HG02938 (cell line): Measurements from ENCODE around the gene CAMKMT.

ENCODE experiments used
- ATAC-seq: cut with Tn5 transposase; IDR thresholded peaks from one replicate; pipeline ENCODE4 v1.9.1; 2021; ENCODE audit warnings: mild to moderate bottlenecking, moderate library complexity; ENCODE audit not compliant: unreplicated experiment

CAMKMT gene

DNA sequence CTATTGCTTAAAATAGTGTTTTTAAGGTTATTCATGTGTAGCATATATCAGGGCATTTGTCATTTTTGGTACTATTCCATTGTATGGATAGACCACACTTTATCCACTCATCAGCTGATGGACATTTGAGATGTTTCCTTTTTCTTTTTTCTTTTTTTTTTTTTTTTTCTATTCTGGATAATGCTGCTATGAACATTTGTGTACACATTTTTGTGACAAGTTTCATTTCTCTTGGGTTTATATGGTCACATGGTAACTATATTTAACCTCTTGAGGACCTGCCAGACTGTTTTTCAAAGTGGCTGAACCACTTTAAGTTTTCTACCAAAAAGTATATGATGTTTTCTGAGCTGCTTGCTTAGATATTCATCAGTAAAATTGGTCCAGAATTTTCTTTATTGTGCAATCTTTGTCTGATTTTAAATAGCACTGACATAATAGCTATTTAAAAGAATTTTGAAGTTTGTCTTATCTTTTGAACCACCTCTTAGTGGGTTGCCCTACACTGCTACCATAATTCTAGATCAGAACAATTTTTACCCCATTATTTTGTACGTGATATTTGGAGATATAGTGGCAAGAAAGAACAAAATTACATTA, 360.4 kb downstream of the CAMKMT start:
- ATAC-seq = no peak

DNA sequence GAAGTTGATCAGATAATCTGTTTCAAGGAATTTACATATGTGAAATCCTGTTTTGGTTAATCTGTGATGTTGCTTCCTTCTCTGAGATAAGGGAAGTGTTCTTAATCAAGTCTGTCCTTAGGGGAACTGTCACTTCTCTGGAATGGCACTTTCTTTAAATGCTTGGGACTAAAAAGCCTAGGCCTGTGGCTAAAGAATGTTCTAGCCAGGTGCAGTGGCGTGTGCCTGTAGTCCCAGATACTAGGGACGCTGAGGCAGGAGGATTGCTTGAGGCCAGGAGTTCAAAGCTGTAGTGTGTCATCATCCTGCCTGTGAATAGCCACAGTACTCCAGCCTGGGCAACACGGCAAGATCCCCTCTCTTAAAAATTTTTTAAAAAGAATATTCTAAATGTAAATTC, 362.2 kb downstream of the CAMKMT start:
- no peak for ATAC-seq

DNA sequence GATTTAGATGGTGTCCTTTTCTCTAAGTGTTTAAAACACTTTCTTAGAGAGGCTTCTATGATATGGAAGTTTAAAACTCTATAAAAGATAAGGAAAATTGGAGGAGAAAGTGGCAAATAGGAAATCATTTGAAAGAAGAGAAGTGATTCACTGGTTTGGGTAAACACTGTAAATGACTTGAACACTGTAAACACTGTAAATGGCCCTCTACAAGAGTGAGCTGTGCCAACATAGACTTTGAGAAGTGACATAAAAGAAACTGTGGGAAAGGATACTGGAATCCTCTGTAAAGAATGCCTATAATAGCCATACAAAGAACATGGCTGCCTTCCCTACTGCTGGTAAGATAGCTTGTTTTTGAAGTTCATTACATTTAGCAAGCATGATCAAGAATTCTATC, 368.8 kb downstream of the CAMKMT start:
- ATAC-seq = no peak

DNA sequence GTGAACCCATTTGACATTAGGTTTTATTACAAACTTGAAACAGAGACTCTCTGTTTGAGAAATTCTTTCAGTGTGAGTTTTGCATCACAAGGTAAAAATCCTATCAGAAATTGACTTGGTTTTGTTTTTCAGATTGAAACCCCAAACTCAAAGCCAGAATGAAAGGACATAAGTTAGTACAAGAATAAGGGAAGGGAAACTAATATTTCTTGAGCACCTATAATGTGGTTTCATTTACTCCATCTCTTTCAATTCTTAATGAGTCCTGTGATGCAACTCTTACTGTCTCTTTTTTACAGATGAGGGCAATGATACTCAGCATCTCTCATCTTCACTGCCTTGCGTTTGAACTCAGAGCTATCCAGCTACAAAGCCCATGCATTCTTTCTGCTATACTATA, 369.8 kb downstream of the CAMKMT start:
- peak; percentile 96 for ATAC-seq

DNA sequence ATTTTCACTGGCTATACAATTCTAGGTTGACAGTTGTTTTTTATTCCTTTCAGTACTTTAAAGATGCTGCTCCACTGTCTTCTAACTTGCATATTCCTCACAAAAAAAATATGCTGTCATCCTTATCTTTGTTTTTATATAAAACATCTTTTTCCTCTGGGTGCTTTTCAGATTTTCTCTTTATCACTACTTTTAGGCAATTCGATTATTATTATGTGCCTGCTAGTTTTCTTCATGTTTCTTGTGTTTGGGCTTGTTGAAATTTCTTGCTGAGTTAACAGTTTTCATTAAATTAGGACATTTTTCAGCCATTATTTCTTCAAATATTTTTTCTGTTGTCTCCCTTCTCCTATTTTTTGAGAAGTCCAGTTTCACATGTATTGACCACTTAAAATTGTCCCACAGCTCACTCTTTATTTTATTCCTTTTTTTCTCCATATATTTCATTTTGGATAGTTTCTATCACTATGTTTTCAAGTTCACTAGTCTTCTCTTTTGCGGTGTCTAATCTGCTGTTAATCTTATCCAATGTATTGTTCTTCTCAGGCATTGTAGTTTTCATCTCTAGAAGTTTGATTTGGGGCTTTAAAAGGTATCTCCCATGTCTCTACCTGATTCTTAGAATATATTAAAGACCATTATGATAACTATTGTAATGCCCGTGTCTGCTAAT, 374.7 kb downstream of the CAMKMT start:
- no peak for ATAC-seq

DNA sequence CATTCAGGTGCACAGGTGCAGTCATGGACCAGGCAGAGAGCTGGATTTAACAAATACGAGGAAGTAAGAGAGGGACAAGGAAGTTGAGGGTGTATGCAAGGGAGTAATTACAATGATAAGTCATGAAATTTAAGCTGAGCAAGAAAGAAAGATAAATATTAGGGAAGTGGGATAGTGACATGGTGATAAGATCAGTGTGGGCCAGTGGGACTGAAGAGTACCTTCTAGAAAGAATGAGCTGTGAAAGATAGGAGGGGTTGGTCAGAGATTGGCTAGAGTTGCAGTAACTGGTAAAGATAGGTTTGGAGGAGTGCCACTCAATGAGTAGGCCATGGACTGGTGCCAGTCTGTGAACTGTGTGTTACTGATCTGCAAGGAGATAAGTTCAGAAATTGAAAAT, 378.9 kb downstream of the CAMKMT start:
- no peak for ATAC-seq

DNA sequence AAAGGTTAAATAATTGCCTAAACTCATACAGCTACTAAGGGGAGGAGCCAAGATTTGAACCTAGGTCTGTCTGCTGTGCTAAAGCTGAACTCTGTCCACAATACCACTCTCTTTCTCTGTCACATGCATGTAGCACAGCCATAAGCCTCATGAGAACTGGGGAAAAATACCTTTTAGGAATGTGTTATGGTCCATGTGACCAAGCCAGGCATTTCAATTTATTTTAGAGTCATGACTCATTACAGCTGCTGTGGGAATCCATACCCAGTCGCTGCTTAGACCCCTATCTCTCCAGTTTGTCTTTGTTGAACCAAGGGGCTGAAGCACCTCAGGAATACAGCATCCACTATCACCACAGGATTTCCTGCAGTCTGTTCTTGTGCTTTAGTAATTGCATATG, 379.8 kb downstream of the CAMKMT start:
- no peak for ATAC-seq

DNA sequence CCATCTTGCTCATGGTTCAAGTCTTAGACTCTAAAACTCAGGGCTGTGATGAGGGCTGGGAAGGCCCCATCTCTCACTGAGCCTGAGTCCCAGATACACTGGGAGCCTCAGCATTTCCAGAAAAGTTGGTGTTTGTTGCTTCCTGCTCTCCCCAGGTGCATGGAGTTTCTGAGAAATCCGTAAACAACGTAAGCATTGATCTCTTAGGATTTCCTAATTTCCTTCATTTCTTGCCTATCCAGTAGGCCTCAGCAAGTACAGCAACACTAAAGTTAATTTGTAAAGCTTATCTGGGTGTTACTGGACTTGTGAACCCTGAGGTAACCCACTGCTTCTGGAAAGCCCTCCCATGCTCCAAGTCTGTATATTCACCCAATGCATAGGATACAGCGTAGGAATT, 380.3 kb downstream of the CAMKMT start:
- ATAC-seq = no peak

DNA sequence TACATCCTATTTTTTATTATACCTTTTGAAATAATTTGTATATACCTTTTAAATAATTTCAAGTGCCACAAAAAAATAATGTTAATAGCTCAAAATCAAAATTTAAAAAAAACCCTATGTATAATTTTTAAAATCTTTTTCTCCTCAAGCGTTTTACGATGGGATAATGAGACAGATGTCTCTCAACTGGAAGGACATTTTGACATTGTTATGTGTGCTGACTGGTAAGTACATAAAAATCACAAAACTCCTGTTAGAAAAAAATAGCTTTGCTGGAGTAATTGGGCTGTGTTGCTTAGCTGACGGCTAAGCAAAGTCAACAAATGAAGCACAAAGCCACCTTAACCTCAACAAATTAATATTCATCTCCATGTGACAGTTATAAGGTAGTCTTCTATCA, 381.7 kb downstream of the CAMKMT start:
- ATAC-seq = no peak

DNA sequence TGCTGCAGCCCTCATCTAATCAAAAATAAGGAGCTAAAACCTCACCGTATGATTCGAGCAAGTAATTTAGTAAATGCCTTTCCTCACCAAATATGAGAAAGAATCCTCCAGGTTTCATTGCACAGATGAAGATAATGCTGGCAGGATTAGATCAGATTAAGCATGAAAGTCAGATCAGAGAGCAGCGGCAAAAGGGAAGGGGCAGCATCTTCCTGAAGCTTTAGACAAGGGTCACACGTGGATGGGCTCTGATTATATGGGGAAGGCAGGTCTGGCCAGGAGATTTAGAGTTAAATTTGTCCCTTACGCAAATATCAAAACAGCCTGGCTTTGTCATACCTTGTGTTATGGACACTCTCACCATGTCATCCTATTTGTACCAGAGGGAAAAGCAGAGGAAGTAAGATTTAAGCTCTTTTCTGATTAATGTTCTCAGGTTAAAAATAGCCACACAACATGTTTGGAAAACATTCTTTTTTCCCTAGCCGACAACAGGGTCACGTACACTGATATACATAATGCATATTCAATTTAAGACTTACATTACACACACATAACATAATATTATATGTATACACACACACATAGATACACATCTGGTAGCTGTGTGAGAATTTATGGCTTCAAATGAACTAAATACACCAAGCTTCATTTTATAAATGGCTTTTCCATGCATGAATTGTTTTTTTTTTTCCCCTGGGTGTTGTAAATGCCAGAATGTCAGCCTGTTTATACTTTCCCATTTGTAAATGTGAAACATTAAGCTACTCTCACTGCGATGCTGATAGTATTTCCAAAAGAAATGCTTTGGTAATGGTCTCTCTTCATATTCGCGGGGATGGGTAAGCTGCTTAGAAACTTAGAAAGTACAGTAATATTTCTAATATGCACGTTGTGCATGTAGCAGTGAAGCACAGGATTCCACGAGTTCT, 383.5 kb downstream of the CAMKMT start:
- no peak for ATAC-seq

DNA sequence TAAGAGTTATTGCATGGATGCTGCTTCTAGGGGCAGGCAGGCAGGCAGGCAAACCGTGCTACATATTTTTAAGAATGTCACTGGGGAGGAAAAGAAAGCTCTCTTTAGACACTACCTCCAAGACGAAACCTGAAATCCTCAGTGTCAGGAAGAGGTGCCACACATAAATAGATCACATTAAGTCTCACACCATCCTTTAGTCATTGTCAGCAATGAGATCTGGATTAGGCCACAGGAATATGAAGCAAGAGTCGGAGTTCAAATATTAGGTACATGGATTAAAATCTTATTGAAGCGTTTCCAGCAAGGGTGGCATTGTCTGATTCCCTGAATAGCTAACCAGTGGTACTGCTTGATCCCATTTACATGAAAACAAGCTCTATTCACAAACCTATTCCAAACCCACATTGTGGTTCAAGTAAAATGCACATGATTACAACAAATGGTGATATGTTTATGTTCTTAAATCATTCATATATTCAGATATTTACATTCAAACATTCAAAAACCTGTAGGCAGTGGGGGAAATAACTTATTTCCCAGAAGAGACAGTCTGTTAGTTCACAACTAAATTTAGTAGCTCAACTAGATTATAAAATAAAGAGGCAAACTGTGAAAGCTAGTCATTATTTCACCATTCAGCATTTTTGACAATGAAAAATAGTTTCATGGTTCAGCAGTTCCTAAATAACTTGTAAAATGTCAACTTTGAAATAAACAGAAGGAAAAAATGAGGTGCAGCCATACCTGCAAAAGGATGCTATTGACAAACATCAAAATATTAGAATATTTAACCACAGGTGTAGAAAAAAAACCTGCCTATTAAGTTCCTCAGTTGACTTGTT, 384.4 kb downstream of the CAMKMT start:
- no peak for ATAC-seq

DNA sequence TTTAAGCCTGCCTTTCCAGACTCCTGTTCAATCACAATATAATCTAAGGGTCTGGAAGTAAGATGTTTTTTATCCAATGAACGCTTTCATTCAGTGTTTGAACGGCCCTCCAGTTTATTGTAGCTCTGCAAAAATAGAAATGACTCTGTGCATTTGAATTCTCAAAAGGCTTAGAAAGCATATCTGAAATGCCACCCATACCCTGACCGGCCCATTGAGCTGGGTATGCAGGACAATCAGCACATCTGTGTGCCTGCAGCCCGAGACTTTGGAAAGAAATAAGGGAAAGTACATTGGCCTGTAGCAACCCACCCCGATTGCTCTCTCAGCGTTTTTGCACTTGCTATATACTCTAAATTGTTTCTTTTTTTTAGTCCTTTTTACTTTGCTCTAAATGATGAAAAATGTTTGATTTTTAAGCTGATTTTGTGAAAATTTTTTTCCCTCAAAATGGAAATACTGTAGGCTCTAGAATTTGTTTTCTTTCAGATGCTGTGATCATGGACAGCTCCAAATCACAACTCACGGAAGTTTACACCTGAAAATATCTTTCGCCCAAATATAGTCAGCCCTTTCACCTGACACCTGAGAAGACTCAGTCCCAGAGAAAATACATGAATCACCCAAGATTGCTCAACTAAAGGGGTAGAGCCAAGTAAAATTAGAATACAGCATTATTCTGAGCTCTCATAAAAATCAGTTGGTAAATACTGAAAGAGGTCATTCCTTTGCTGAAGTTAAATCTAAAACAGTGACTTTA, 385.3 kb downstream of the CAMKMT start:
- no peak for ATAC-seq

DNA sequence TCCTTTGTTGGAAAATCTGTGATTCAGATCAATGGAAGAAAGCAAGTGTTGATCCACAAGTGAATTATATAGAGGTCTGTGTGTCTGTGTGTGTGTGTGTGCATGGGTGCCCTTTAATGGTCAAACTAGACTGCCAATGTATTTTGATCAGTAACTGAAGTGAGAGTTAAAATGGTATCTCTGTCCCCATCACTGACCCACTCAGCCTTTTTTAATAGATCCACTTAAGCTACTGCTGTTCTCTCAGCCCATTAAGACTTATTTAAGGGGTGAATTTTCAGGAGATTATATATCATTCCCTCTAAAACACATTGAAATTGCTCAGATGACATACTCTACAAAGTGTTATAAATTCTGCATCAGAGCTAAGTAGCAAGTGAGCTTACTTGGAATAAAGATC, 386.0 kb downstream of the CAMKMT start:
- ATAC-seq = no peak

DNA sequence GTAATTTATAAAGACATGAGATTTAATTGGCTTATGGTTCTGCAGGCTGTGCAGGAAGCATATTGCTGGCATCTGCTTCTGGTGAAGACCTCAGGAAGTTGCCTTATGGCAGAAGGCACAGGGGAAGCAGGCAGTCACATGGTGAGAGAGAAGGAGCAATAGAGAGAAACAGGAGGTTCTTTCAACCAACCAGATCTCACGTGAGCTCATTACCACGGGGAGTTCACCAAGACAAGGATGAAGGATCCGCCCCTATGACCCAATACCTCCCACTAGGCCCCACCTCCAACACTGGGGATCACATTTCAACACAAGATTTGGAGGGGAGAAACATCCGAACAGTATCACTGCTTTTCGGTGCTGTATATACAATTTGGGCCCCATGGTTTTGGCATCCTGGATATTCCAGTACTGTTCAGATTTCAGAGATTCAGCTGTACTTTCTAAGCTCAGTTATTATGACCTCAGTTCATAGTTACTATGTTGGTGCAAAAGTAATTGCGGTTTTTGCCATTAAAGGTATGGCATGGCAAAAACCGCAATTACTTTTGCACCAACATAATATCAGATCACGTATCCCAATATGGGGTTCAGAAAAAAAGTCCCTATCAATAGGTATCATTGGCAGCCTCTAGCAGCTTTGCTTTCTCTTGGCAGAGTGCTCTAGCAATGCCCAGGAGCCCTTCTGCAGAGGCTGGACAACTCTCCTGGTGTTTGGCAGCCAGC, 390.2 kb downstream of the CAMKMT start:
- ATAC-seq = no peak

DNA sequence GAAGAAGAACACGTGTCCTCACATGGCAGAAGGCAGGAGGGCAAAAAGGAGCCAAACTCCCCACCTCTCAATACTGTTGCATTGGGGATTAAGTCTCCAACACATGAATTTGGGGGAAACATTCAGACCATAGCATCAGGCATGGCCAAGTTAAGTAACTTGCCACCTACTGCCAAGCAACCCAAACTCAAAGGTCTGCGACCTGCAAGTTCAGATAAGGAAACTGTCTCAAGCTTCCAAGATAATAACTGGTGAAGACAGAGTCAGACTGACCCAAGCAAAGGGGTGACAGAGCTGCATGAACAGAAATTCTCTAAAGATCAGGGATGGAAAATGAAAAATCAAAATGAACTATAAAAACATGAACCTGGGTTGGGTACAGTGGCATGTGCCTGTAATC, 391.0 kb downstream of the CAMKMT start:
- ATAC-seq = no peak

DNA sequence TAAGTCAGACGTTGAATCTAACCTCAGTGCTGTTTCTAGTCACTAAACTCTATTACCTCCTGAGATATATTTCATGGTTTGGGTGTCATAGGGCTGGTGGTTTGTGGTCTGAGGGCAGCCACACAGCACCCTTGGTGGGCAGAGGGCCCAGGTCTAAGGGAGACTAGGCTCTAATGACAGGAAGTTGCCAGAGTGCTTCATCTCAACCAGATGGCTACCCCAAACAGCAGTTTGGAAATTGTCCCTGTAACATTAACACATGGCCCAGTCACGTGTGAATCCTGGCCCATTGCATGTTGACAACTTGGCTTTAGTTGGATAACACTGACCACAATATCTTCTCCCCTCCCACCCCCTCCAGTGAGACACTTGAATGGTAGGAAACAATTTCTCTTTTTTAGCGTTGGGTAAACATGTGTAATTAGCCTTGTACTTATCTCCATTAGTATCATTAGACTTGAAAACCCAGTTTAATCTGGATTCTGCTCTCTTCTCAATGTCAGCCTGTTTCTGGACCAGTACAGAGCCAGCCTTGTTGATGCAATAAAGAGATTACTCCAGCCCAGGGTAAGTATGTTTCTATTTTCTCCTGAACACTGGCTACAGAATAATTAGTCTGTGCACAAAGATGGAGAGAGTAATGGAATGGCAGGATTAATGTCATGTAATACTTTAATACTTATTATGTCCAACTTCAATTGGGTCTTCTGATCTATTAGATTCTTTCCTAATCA, 392.0 kb downstream of the CAMKMT start:
- no peak for ATAC-seq

DNA sequence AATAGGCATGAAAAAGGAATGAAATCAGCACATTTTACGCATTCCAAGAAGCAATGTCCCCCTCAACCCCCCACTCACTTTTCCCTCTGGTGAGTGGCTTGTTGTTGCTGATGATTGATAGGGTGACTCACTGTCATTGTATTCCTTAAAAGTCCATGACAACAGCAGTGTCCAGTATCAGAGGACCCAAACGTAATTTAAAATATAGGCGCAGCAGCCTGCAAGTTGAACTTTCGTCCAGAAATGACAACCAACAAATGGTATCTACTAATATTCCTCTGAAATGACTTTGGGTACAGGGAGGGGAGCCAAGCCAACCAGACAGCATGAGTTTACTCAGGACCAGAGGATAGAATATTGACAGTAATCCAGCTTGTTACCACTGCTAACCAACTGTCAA, 396.8 kb downstream of the CAMKMT start:
- no peak for ATAC-seq

DNA sequence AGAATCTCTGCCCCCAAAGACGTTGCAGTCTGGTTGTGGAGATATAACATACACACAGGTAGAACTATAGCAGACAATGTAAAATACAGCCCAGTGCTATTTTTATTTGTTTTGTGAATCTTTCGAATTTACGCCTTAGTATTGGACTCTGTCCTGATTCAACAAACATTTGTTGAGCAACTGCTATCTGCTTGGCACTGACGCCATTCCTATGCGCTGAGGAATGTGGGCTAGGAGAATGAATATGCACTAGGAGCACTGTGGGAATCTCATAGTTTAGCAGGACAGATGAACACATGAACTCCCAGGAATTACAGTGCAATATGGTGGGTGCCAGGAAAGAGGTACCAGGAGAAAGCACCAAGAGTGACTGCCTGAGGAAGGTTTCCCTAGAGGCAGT, 398.1 kb downstream of the CAMKMT start:
- no peak for ATAC-seq

DNA sequence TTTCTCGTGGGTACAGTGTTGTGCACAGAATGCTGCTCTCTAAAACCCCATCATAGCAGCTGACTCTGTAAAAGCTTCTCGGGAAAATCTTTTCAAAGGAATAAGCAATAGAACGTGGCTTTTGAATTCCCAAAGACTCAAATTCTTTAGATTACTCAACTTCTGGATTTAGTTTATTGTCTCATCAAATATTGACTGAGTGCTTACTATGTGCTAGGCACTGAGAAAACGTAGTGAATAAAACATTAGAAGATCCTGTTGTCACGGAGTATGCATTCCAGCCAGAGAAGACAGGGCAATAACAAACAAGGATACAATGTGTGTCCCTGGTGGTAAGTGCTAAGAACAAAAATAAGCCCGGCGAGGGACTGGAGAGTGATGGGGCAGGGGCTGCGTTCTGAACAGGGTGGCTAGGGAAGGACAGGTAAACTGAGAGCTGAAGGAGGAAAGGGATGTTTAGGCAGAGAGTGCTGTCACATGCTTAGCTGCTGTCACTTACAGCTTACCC, 401.6 kb downstream of the CAMKMT start:
- ATAC-seq = no peak
